Loucy (cell line): ENCODE data around the gene AQP1.

ENCODE experiments used
- H2AFZ ChIP-seq: fragments of 200-600 bp; sonication (generic); 2 replicates; pipeline ENCODE4 v1.6.0; 2016; ENCODE audit warnings: antibody characterized with exemption, mild to moderate bottlenecking, low read length, moderate library complexity
- H3F3A ChIP-seq: fragments of 200-600 bp; 2 replicates; pipeline ENCODE4 v1.6.0; 2016; ENCODE audit warnings: antibody characterized with exemption, low read depth, mild to moderate bottlenecking
- H3K27me3 ChIP-seq: fragments of 200-600 bp; sonication (generic); 2 replicates; pipeline ENCODE4 v1.6.1; 2014; ENCODE audit warnings: low read length, mild to moderate bottlenecking; ENCODE audit not compliant: insufficient read depth, poor library complexity, severe bottlenecking
- H3K36me3 ChIP-seq: fragments of 200-600 bp; sonication (generic); 2 replicates; pipeline ENCODE4 v1.6.1; 2016; ENCODE audit warnings: low read length; ENCODE audit not compliant: insufficient read depth
- H3K4me1 ChIP-seq: fragments of 200-600 bp; sonication (generic); 2 replicates; pipeline ENCODE4 v1.5.1; 2014; ENCODE audit warnings: low read length, mild to moderate bottlenecking; ENCODE audit not compliant: insufficient read depth, poor library complexity, severe bottlenecking
- H3K4me2 ChIP-seq: fragments of 200-600 bp; sonication (generic); 2 replicates; pipeline ENCODE4 v1.6.0; 2014; ENCODE audit warnings: antibody characterized with exemption, low read length, low read depth, mild to moderate bottlenecking; ENCODE audit not compliant: poor library complexity, severe bottlenecking
- H3K4me3 ChIP-seq: fragments of 200-600 bp; sonication (generic); 2 replicates; pipeline ENCODE4 v1.5.1; 2014; ENCODE audit warnings: low read length, mild to moderate bottlenecking, mixed read lengths; ENCODE audit not compliant: poor library complexity, severe bottlenecking
- H3K79me2 ChIP-seq: fragments of 200-600 bp; sonication (generic); 2 replicates; pipeline ENCODE4 v1.6.1; 2014; ENCODE audit warnings: low read length; ENCODE audit not compliant: insufficient read depth
- H3K9ac ChIP-seq: fragments of 200-600 bp; sonication (generic); 2 replicates; pipeline ENCODE4 v1.6.0; 2014; ENCODE audit warnings: mild to moderate bottlenecking, low read depth, low read length, moderate library complexity; ENCODE audit not compliant: poor library complexity, severe bottlenecking
- H3K9me2 ChIP-seq: fragments of 200-600 bp; sonication (generic); replicated peaks from 2 replicates; pipeline ENCODE4 v1.6.1; 2016; ENCODE audit warnings: low read depth, low read length, mixed read lengths
- H3K9me3 ChIP-seq: fragments of 200-600 bp; sonication (generic); 2 replicates; pipeline ENCODE4 v1.6.1; 2014; ENCODE audit warnings: mild to moderate bottlenecking, antibody characterized with exemption, low read length, low read depth; ENCODE audit not compliant: insufficient read depth
- H4K20me1 ChIP-seq: fragments of 200-600 bp; sonication (generic); 2 replicates; pipeline ENCODE4 v1.6.0; 2014; ENCODE audit warnings: antibody characterized with exemption, low read length, mild to moderate bottlenecking; ENCODE audit not compliant: insufficient read depth, poor library complexity, severe bottlenecking
- CTCF ChIP-seq: fragments of 200-600 bp; sonication (generic); conservative IDR thresholded peaks from 2 replicates; pipeline ENCODE4 v1.5.1; 2014; ENCODE audit warnings: mild to moderate bottlenecking, antibody characterized with exemption, low read length
- EZH2phosphoT487 ChIP-seq: fragments of 200-600 bp; IDR thresholded peaks from 2 replicates; pipeline ENCODE4 v1.6.1; 2018; ENCODE audit warnings: antibody characterized with exemption, mild to moderate bottlenecking, moderate library complexity, borderline replicate concordance

AQP1 gene

GRCh38 chr7:30867483-30867882, 44.2 kb upstream of the AQP1 start:
- no peaks in the 10 kb centered on the region for H3K79me2 ChIP-seq
- no peak overlapping the region for H3K4me3 ChIP-seq
- no peaks in the 10 kb centered on the region for H3K9me2 ChIP-seq
- no peak overlapping the region for H3K9ac ChIP-seq
- H4K20me1 ChIP-seq, result no peaks in the 10 kb centered on the region
- no peaks in the 10 kb centered on the region for H3F3A ChIP-seq
- H3K9me3 ChIP-seq, result no peaks in the 10 kb centered on the region
- TF ChIP-seq CTCF, result no peak
- TF ChIP-seq EZH2phosphoT487, result no peak
- H3K4me1 ChIP-seq, result no peaks in the 10 kb centered on the region
- no peaks in the 10 kb centered on the region for H3K36me3 ChIP-seq
- H3K27me3 ChIP-seq, result no peaks in the 10 kb centered on the region
- no peak overlapping the region for H2AFZ ChIP-seq
- H3K4me2 ChIP-seq, result no peak overlapping the region

- H3K9me2 ChIP-seq, result no peaks in the 10 kb centered on the region
- H3K36me3 ChIP-seq, result no peaks in the 10 kb centered on the region
- H3K4me3 ChIP-seq, result no peak overlapping the region
- H3K9ac ChIP-seq, result no peak overlapping the region
- H3K4me1 ChIP-seq, result no peaks in the 10 kb centered on the region
- H3K27me3 ChIP-seq, result no peaks in the 10 kb centered on the region
- H3K9me3 ChIP-seq, result no peaks in the 10 kb centered on the region
- H2AFZ ChIP-seq, result no peak overlapping the region
- no peak overlapping the region for H3K4me2 ChIP-seq
- TF ChIP-seq EZH2phosphoT487, result no peak
- no peak for TF ChIP-seq CTCF
- no peaks in the 10 kb centered on the region for H3K79me2 ChIP-seq
- H3F3A ChIP-seq, result no peaks in the 10 kb centered on the region
- no peaks in the 10 kb centered on the region for H4K20me1 ChIP-seq
Measured at GRCh38 chr7:30869794-30870611, 41.6 kb upstream of the AQP1 start.

- H3K9ac ChIP-seq, result no peak overlapping the region
- H3K4me2 ChIP-seq, result no peak overlapping the region
- no peaks in the 10 kb centered on the region for H3K9me3 ChIP-seq
- H3K4me3 ChIP-seq, result no peak overlapping the region
- H3F3A ChIP-seq, result no peaks in the 10 kb centered on the region
- no peak overlapping the region for H2AFZ ChIP-seq
- no peaks in the 10 kb centered on the region for H3K9me2 ChIP-seq
- no peaks in the 10 kb centered on the region for H3K79me2 ChIP-seq
- H4K20me1 ChIP-seq, result no peaks in the 10 kb centered on the region
- TF ChIP-seq EZH2phosphoT487 (no peak), CTCF (no peak)
- H3K27me3 ChIP-seq, result no peaks in the 10 kb centered on the region
- no peaks in the 10 kb centered on the region for H3K36me3 ChIP-seq
- H3K4me1 ChIP-seq, result no peaks in the 10 kb centered on the region
Measured at GRCh38 chr7:30870821-30871518, 40.7 kb upstream of the AQP1 start.
